Endothelial cell of umbilical vein (primary cell): ENCODE results near the gene ATXN7L2. TPM values are rescaled to one million over a fixed set of nuclear protein-coding genes. Genes with fewer than 3 reads are reported as not detected.

ENCODE experiments used
- BruUV-seq: library from RNA; stranded (reverse); fragments of 400-500 nt; replicated peaks from 2 replicates; lab custom pipeline; 2021; lab: Mats Ljungman, UMichigan
- CTCF ChIA-PET: fragments of 300-600, 350-600 bp; sonication (Branson Sonifier 250); formaldehyde crosslinking; loops from one replicate; lab custom pipeline; 2021; ENCODE audit warnings: antibody characterized with exemption, inconsistent platforms; lab: Charles Lee
- POLR2A ChIA-PET: fragments of 300-600, 350-600 bp; sonication (Branson Sonifier 250); formaldehyde crosslinking; loops from one replicate; lab custom pipeline; 2021; ENCODE audit warnings: antibody characterized with exemption, inconsistent platforms; lab: Charles Lee
- DNase-seq: peaks from one replicate; pipeline ENCODE4 v3.0.0-alpha.2; 2011; ENCODE audit warnings: low read depth, low spot score
- FAIRE-seq: peaks from 2 replicates; lab custom pipeline; 2011; peaks lifted over from hg19 to GRCh38; lab: Jason Lieb, UNC
- H2AFZ ChIP-seq: 2 replicates; pipeline ENCODE4 v1.6.0; 2012; ENCODE audit warnings: low read depth, low read length, control low read depth, inconsistent platforms
- H3K27ac ChIP-seq: 2 replicates; pipeline ENCODE4 v1.5.1; 2011; ENCODE audit warnings: low read depth, mild to moderate bottlenecking, control low read depth, low read length, moderate library complexity; ENCODE audit not compliant: insufficient read depth
- H3K27me3 ChIP-seq, 2 experiments: 2 replicates each; pipeline versions ENCODE4 v1.6.0 to v1.6.1; 2011; ENCODE audit warnings: low read length in 2 of 2, mixed read lengths in 1 of 2; ENCODE audit not compliant: control insufficient read depth in 2 of 2, insufficient read depth in 2 of 2
- H3K36me3 ChIP-seq, 2 experiments: 2 replicates in 1 of 2; 3 replicates in 1 of 2; pipeline ENCODE4 v1.5.1; 2011; ENCODE audit warnings: low read length in 2 of 2, mild to moderate bottlenecking in 1 of 2, moderate library complexity in 1 of 2; ENCODE audit not compliant: control insufficient read depth in 2 of 2, insufficient read depth in 2 of 2; ENCODE audit errors: extremely low read depth in 1 of 2
- H3K4me1 ChIP-seq: 3 replicates; pipeline ENCODE4 v1.5.1; 2011; ENCODE audit warnings: mild to moderate bottlenecking, low read length; ENCODE audit not compliant: control insufficient read depth, insufficient read depth; ENCODE audit errors: extremely low read depth
- H3K4me2 ChIP-seq: 2 replicates; pipeline ENCODE4 v1.6.1; 2011; ENCODE audit warnings: low read length, control low read depth, mixed read lengths; ENCODE audit not compliant: insufficient read depth
- H3K4me3 ChIP-seq, 3 experiments: fragments of 200-600 bp in 1 of 3; sonication (generic), shearing (Covaris generic) in 1 of 3; replicated peaks in 1 of 3; 2 replicates each; pipeline ENCODE4 v1.5.1; 2011 to 2016; ENCODE audit warnings: control low read depth in 3 of 3, low read length in 3 of 3, mild to moderate bottlenecking in 2 of 3, inconsistent platforms in 1 of 3, low read depth in 1 of 3, moderate library complexity in 1 of 3; ENCODE audit not compliant: insufficient read depth in 1 of 3
- H3K79me2 ChIP-seq: 2 replicates; pipeline ENCODE4 v1.6.0; 2012; ENCODE audit warnings: low read length, inconsistent platforms; ENCODE audit not compliant: control insufficient read depth, insufficient read depth
- H3K9ac ChIP-seq: replicated peaks from 2 replicates; pipeline ENCODE3; 2011; ENCODE audit warnings: low read length, control low read depth; ENCODE audit not compliant: insufficient read depth; ENCODE audit errors: extremely low read depth
- H3K9me1 ChIP-seq: replicated peaks from 3 replicates; pipeline ENCODE4 v1.6.0; 2011; ENCODE audit warnings: mild to moderate bottlenecking, low read length; ENCODE audit not compliant: control insufficient read depth, insufficient read depth; ENCODE audit errors: extremely low read depth
- H3K9me3 ChIP-seq: replicated peaks from 2 replicates; pipeline ENCODE4 v1.5.1; 2012; ENCODE audit warnings: low read length, inconsistent platforms; ENCODE audit not compliant: control insufficient read depth, insufficient read depth
- H4K20me1 ChIP-seq: replicated peaks from 2 replicates; pipeline ENCODE3; 2011; ENCODE audit warnings: mild to moderate bottlenecking, low read length; ENCODE audit not compliant: control insufficient read depth, insufficient read depth; ENCODE audit errors: extremely low read depth
- CTCF ChIP-seq, 2 donors: IDR thresholded peaks; 1 replicate in 1 of 2; 2 replicates in 1 of 2; pipeline ENCODE4 v1.5.1; 2011; ENCODE audit warnings: low read length in 2 of 2, mild to moderate bottlenecking in 2 of 2, moderate library complexity in 2 of 2, control low read depth in 1 of 2, inconsistent platforms in 1 of 2, low read depth in 1 of 2; ENCODE audit not compliant: insufficient read depth in 1 of 2; ENCODE audit errors: extremely low read depth in 1 of 2
- FOS ChIP-seq: IDR thresholded peaks from 2 replicates; pipeline ENCODE4 v1.6.1; 2011; ENCODE audit warnings: mild to moderate bottlenecking, low read length, moderate library complexity, borderline replicate concordance; ENCODE audit not compliant: insufficient read depth
- MAX ChIP-seq: IDR thresholded peaks from 2 replicates; pipeline ENCODE4 v1.6.1; 2011; ENCODE audit not compliant: insufficient read depth, insufficient read length
- POLR2A ChIP-seq: IDR thresholded peaks from 2 replicates; pipeline ENCODE4 v1.6.1; 2012; ENCODE audit warnings: low read depth, mild to moderate bottlenecking, control low read depth, low read length
- dilution Hi-C: fragments of 300-500 bp; cut with MboI; formaldehyde crosslinking; loops from one replicate; pipeline ENCODE4 v1.15.0; 2019; ENCODE audit warnings: low sequenced_read_pairs; ENCODE audit not compliant: extremely low pct_ligation_motif_present
- intact Hi-C: fragments of 100-400 bp; cut with micrococcal nuclease; formaldehyde crosslinking; loops from one replicate; pipeline ENCODE4 v1.10.0; 2022
- polyA plus RNA-seq, 4 experiments: library from polyadenylated mRNA; depleted of rRNA in 3 of 4; stranded (reverse) in 3 of 4; unstranded in 1 of 4; fragments of >200 nt; gene quantifications; 2 replicates each; pipeline versions ENCODE4 v1.2.1 to v1.2.3, GENCODE V29; 2011 to 2012; ENCODE audit warnings: missing spikeins in 1 of 4
- total RNA-seq: library from RNA; stranded (reverse); gene quantifications from 2 replicates; pipeline ENCODE4 v1.2.3, GENCODE V29; 2021

Gene ATXN7L2
- total and polyA plus RNA-seq, 2 donors (not counting 3 experiments of a cell fraction or from before 2014, with no cell fraction given) = 4.4 to 4.9 TPM

GRCh38 chr1:109500941-109501381 is 17.3 kb downstream of the ATXN7L2 start:
- BruUV-seq = no TSS peak
- FAIRE-seq (no peak), DNase-seq (no peak)
- no peak for TF ChIP-seq POLR2A
- TF ChIP-seq CTCF (IDR thresholded peaks at IDR 0.05; ENCODE audit: extremely low read depth in 1 of 2, insufficient read depth in 1 of 2, low read depth in 1 of 2, low read length in 2 of 2) = no peak
- no peak for TF ChIP-seq FOS
- TF ChIP-seq MAX = no peak
- Histone ChIP-seq H3K9me3 (no peaks in the 10 kb centered on the region), H3K4me1 (peaks cover 7% of the 10 kb centered on the region), H3K9me1 (no peaks in the 10 kb centered on the region), H4K20me1 (no peaks in the 10 kb centered on the region), H2AFZ (no peak overlapping the region), H3K4me3 (no peak overlapping the region), H3K9ac (no peak overlapping the region), H3K27me3 (no peaks in the 10 kb centered on the region), H3K79me2 (peaks cover 2% of the 10 kb centered on the region), H3K36me3 (peaks cover 2 to 4% of the 10 kb centered on the region in 2 experiments), H3K27ac (no peak overlapping the region), H3K4me2 (no peak overlapping the region)
- ChIA-PET CTCF (interaction anchor here (1.0 to 23.0 kb wide), 6 partner anchors 8 to 30 kb away, joined by 3 to 955 read pairs (median 10); partner anchors contain the start of genes AMIGO1 and GPR61), POLR2A (no interaction called here)
- dilution Hi-C loops (no loop called here), intact Hi-C loops (no loop called here)
